Body of pancreas (tissue), 4 donors: ENCODE measurements around the gene DERA.

Experiments used
- CTCF ChIP-seq, 7 experiments: fragments of 450-650 bp in 4 of 7; fragments of 200-600 bp in 3 of 7; sonication (generic) in 3 of 7; IDR thresholded peaks; one replicate each; pipeline ENCODE4 v1.5.1; 2016 to 2019; ENCODE audit warnings: antibody characterized with exemption in 7 of 7
- POLR2A ChIP-seq, 3 donors: fragments of 450-650 bp; IDR thresholded peaks; one replicate each; pipeline ENCODE4 v1.6.1; 2016; ENCODE audit warnings: antibody characterized with exemption in 3 of 3, mild to moderate bottlenecking in 2 of 3

GRCh38 chr12:16008421-16008824, 97.3 kb downstream of the DERA start:
- no peak for TF ChIP-seq CTCF (IDR thresholded peaks at IDR 0.05)
- TF ChIP-seq POLR2A (IDR thresholded peaks at IDR 0.05) = no peak
